GM19240 (cell line): ENCODE data around the gene SF1.
A peak's percentile ranks its signal among the peaks of the same experiment; 100 is the strongest.
"Not testable (repeated sequence)": the region's sequence is repeated elsewhere in the genome, so short reads cannot be mapped to it uniquely, and the experiment has no call there.

ENCODE experiments used
- DNase-seq: peaks from one replicate; pipeline ENCODE4 v3.0.0; 2011; ENCODE audit warnings: low spot score; ENCODE audit not compliant: insufficient read length

The SF1 gene

GRCh38 chr11:64778473-64779298 is at the start of gene SF1:
Gene SF1, minus strand, starts transcription at chr11:64778542. Its CDS starts 150 bp downstream, at chr11:64778392.
- DNase-seq: peak; percentile 91

- no peak for DNase-seq
These were observed 49.1 kb upstream of the SF1 start for GRCh38 chr11:64827451-64827839.

- no peak for DNase-seq
These were observed 48.5 kb upstream of the SF1 start for GRCh38 chr11:64826578-64827450.

GRCh38 chr11:64826062-64826461 is 47.7 kb upstream of the SF1 start:
- no peak for DNase-seq

- no peak for DNase-seq
These were observed 45.3 kb upstream of the SF1 start for GRCh38 chr11:64823568-64824119.

- no peak for DNase-seq
These were observed 39.1 kb upstream of the SF1 start for GRCh38 chr11:64817476-64817875.

GRCh38 chr11:64815433-64815832 is 37.1 kb upstream of the SF1 start:
- not testable (repeated sequence) for DNase-seq

- DNase-seq: no peak
These were observed 36.4 kb upstream of the SF1 start for GRCh38 chr11:64814712-64815187.

- DNase-seq: no peak
These were observed 35.5 kb upstream of the SF1 start for GRCh38 chr11:64813826-64814225.

- no peak for DNase-seq
These were observed 32.5 kb upstream of the SF1 start for GRCh38 chr11:64810891-64811272.

GRCh38 chr11:64810271-64810890 is 32.0 kb upstream of the SF1 start, which contains the start of gene MEN1:
Gene MEN1, minus strand, starts transcription at chr11:64810551. Its CDS starts 442 bp downstream, at chr11:64810109.
- peak; percentile 89 for DNase-seq

GRCh38 chr11:64809781-64810241 is 31.5 kb upstream of the SF1 start:
- no peak for DNase-seq

- no peak for DNase-seq
These were observed 27.1 kb upstream of the SF1 start for GRCh38 chr11:64805481-64805880.

- no peak for DNase-seq
These were observed 26.2 kb upstream of the SF1 start for GRCh38 chr11:64804346-64805210.

GRCh38 chr11:64803846-64804345 is 25.6 kb upstream of the SF1 start:
- DNase-seq: no peak

- peak; percentile 97 for DNase-seq
These were observed 25.0 kb upstream of the SF1 start, which contains the start of gene MAP4K2 for GRCh38 chr11:64803158-64803845. Gene MAP4K2, minus strand, starts transcription at chr11:64803214. Its CDS starts 65 bp downstream, at chr11:64803149.

GRCh38 chr11:64802370-64803157 is 24.2 kb upstream of the SF1 start:
- no peak for DNase-seq

- DNase-seq: no peak
These were observed 23.4 kb upstream of the SF1 start for GRCh38 chr11:64801561-64802369.
